Activated T-helper 2 cell treated with anti-CD3 and anti-CD28 coated beads, Interferon-gamma antibody, Interleukin-2, Interleukin-4, amounts not matched to agents 10 μg/mL and 5 μg/mL and 100 μg/mL, durations not matched to agents 14 hours and 24 hours and 36 hours (primary cell): Measurements from ENCODE around the gene CAPRIN1. TPM values are rescaled to one million over a fixed set of nuclear protein-coding genes. Genes with fewer than 3 reads are reported as not detected.
"Not testable (repeated sequence)": the region's sequence is repeated elsewhere in the genome, so short reads cannot be mapped to it uniquely, and the experiment has no call there.

Experiments used
- DNase-seq: peaks from one replicate; pipeline ENCODE4 v3.0.0; 2021; ENCODE audit warnings: low spot score
- H3K27ac Mint-ChIP-seq: one replicate; pipeline ENCODE4 v1.8.0; 2021; ENCODE audit warnings: mixed read lengths
- H3K27me3 Mint-ChIP-seq: one replicate; pipeline ENCODE4 v1.8.0; 2021; ENCODE audit warnings: low read depth, mixed read lengths
- H3K36me3 Mint-ChIP-seq: one replicate; pipeline ENCODE4 v1.8.0; 2021; ENCODE audit warnings: low read depth, mixed read lengths
- H3K4me1 Mint-ChIP-seq: one replicate; pipeline ENCODE4 v1.8.0; 2021; ENCODE audit warnings: low read depth, mixed read lengths
- H3K4me3 Mint-ChIP-seq: one replicate; pipeline ENCODE4 v1.8.0; 2021; ENCODE audit warnings: low read depth, mild to moderate bottlenecking, moderate library complexity, mixed read lengths
- H3K9me3 Mint-ChIP-seq: one replicate; pipeline ENCODE4 v1.8.0; 2021; ENCODE audit warnings: mixed read lengths
- intact Hi-C: fragments of 100-400 bp; cut with micrococcal nuclease; formaldehyde crosslinking; loops from one replicate; pipeline ENCODE4 v1.15.1; 2023
- total RNA-seq: library from RNA; stranded (reverse); gene quantifications from 2 replicates; pipeline ENCODE4 v1.2.3, GENCODE V29; 2022

Gene CAPRIN1
- total RNA-seq, 1 donor from 2014 or later: 285 TPM

- no peak for DNase-seq
- no peak overlapping the region for H3K4me3 Mint-ChIP-seq
- H3K36me3 Mint-ChIP-seq: no peaks in the 10 kb centered on the region
- H3K27me3 Mint-ChIP-seq: peaks cover 7% of the 10 kb centered on the region
- no peaks in the 10 kb centered on the region for H3K9me3 Mint-ChIP-seq
- intact Hi-C loops: no loop called here
- H3K27ac Mint-ChIP-seq: no peak overlapping the region
- no peaks in the 10 kb centered on the region for H3K4me1 Mint-ChIP-seq
Observed at GRCh38 chr11:34033399-34033798, 18.1 kb upstream of the CAPRIN1 start.

- Mint-ChIP-seq H3K9me3 (no peaks in the 10 kb centered on the region), H3K4me1 (no peaks in the 10 kb centered on the region)
Observed at GRCh38 chr11:34034053-34034452, 17.5 kb upstream of the CAPRIN1 start.

GRCh38 chr11:34036456-34036855, 15.1 kb upstream of the CAPRIN1 start:
- DNase-seq: no peak
- intact Hi-C loops: no loop called here
- Mint-ChIP-seq H3K4me3 (no peak overlapping the region), H3K27me3 (peaks cover under 1% of the 10 kb centered on the region), H3K9me3 (no peaks in the 10 kb centered on the region), H3K4me1 (no peaks in the 10 kb centered on the region), H3K36me3 (no peaks in the 10 kb centered on the region), H3K27ac (no peak overlapping the region)

More at GRCh38 chr11:34034053-34034452, 17.5 kb upstream of the CAPRIN1 start:
- H3K27me3 Mint-ChIP-seq: peaks cover 6% of the 10 kb centered on the region
- no peak overlapping the region for H3K27ac Mint-ChIP-seq
- no peak overlapping the region for H3K4me3 Mint-ChIP-seq
- no peaks in the 10 kb centered on the region for H3K36me3 Mint-ChIP-seq
- no peak for DNase-seq
- intact Hi-C loops: no loop called here

GRCh38 chr11:34037016-34037415, 14.5 kb upstream of the CAPRIN1 start:
- no peak overlapping the region for H3K27ac Mint-ChIP-seq
- H3K27me3 Mint-ChIP-seq: no peaks in the 10 kb centered on the region
- H3K4me1 Mint-ChIP-seq: no peaks in the 10 kb centered on the region
- intact Hi-C loops: no loop called here
- H3K4me3 Mint-ChIP-seq: no peak overlapping the region
- no peaks in the 10 kb centered on the region for H3K9me3 Mint-ChIP-seq
- no peak for DNase-seq
- no peaks in the 10 kb centered on the region for H3K36me3 Mint-ChIP-seq

DNA sequence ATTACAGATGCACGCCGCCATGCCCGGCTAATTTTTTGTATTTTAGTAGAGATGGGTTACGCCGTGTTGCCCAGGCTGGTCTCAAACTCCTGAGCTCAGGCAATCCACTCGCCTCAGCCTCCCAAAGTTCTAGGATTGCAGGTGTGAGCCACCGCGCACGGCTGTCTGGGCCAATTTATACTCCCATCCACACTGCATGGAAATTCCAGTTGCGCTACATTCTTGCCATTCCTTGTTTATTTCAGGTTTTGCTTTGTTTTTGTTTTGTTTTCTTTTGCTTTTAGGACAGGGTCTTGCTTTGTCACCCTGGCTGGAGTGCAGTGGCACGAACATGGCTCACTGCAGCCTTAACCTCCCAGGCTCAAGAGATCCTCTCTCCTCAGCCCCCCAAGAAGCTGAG, 11.0 kb upstream of the CAPRIN1 start:
- H3K9me3 Mint-ChIP-seq: no peaks in the 10 kb centered on the region
- H3K36me3 Mint-ChIP-seq: no peaks in the 10 kb centered on the region
- DNase-seq: no peak
- intact Hi-C loops: no loop called here
- peaks cover 6% of the 10 kb centered on the region for H3K4me1 Mint-ChIP-seq
- peaks cover 6% of the 10 kb centered on the region for H3K27me3 Mint-ChIP-seq
- no peak overlapping the region for H3K4me3 Mint-ChIP-seq
- no peak overlapping the region for H3K27ac Mint-ChIP-seq

DNA sequence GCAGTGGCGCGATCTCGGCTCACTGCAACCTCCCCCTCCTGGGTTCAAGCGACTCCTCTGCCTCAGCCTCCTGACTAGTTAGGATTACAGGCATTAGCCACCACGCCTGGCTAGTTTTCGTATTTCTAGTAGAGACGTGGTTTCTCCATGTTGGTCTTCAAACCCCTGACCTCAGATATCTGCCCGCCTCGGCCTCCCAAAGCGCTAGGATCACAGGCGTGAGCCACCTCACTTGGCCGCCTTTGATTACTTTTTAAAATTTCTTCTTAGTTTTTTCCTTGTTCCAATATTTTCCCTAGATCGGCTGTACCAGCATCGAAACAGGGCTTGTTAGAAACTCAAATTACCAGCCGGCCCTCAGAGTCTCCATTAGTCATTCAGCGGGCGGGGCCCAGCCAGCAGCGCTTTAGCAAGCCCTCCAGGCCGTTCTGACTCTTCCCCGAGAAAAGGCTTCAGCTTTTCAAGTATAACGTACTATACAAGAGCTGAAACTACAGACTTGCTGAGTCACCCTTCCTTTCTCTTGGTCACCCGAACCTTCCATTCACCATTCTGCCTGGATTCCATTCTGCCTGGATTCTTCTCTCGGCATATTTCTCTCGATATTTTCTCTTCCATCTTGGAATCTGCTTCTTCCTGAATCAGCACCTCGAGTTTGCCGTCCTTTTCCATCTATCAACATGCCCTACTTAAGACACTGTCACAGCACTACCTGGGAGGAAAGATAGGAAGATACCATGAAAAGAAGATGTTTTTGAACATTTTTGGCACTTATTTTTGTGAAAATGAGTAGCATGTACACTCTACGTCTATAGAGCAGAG, 6.7 kb upstream of the CAPRIN1 start:
- H3K4me1 Mint-ChIP-seq: peaks cover 6% of the 10 kb centered on the region
- H3K36me3 Mint-ChIP-seq: no peaks in the 10 kb centered on the region
- H3K4me3 Mint-ChIP-seq: no peak overlapping the region
- no peaks in the 10 kb centered on the region for H3K9me3 Mint-ChIP-seq
- H3K27me3 Mint-ChIP-seq: peaks cover 11% of the 10 kb centered on the region
- H3K27ac Mint-ChIP-seq: peak overlapping the region; percentile 25
- no peak for DNase-seq
- intact Hi-C loops: no loop called here

- no peak for DNase-seq
Observed at GRCh38 chr11:34049028-34049427, 2.5 kb upstream of the CAPRIN1 start.

GRCh38 chr11:34050581-34051348, 766 bp upstream of the CAPRIN1 start:
- no peak for DNase-seq
- intact Hi-C loops: loop anchor here (1.0 to 10.0 kb wide), 6 partner anchors 54 to 793 kb away; partner anchors contain the start of genes CAT, CD59, HIPK3 and NAT10
- no peaks in the 10 kb centered on the region for H3K9me3 Mint-ChIP-seq
- H3K27ac Mint-ChIP-seq: peak overlapping the region; percentile 84
- peaks cover 5% of the 10 kb centered on the region for H3K27me3 Mint-ChIP-seq
- peaks cover 14% of the 10 kb centered on the region for H3K4me1 Mint-ChIP-seq
- peak overlapping the region; percentile 80 for H3K4me3 Mint-ChIP-seq
- peaks cover 27% of the 10 kb centered on the region for H3K36me3 Mint-ChIP-seq

More at GRCh38 chr11:34049028-34049427, 2.5 kb upstream of the CAPRIN1 start:
- H3K9me3 Mint-ChIP-seq: no peaks in the 10 kb centered on the region
- peaks cover 13% of the 10 kb centered on the region for H3K36me3 Mint-ChIP-seq
- H3K27me3 Mint-ChIP-seq: peaks cover 8% of the 10 kb centered on the region
- H3K27ac Mint-ChIP-seq: no peak overlapping the region
- intact Hi-C loops: no loop called here
- no peak overlapping the region for H3K4me3 Mint-ChIP-seq
- H3K4me1 Mint-ChIP-seq: peaks cover 17% of the 10 kb centered on the region

DNA sequence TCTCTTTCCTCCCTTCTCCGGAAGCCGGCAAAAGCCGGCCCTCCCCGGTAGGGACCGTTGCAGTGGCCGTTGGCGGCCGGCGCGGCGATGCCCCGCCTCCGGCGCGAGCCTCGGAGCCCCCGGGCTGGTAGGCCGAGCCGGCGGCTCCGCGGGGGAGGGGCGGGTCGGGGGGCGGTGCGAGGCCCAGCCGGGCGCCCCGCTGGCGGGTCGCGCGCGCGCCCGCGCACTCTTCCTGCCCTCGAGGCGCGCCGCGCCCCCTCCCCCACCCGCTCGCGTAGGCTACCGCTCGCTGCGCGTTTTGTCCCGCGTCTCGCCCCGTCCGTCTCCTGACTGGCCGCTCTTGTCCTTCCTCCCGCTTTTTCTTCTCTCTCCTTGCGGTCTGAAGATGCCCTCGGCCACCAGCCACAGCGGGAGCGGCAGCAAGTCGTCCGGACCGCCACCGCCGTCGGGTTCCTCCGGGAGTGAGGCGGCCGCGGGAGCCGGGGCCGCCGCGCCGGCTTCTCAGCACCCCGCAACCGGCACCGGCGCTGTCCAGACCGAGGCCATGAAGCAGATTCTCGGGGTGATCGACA, 591 bp downstream of the CAPRIN1 start:
- peak overlapping the region; percentile 93 for H3K4me3 Mint-ChIP-seq
- H3K27ac Mint-ChIP-seq: peak overlapping the region; percentile 96
- no peaks in the 10 kb centered on the region for H3K9me3 Mint-ChIP-seq
- H3K27me3 Mint-ChIP-seq: peaks cover 3% of the 10 kb centered on the region
- peaks cover 19% of the 10 kb centered on the region for H3K4me1 Mint-ChIP-seq
- H3K36me3 Mint-ChIP-seq: peaks cover 29% of the 10 kb centered on the region
- peak; percentile 82 for DNase-seq
- intact Hi-C loops: loop anchor here (5.0 to 10.0 kb wide), 3 partner anchors 195 to 795 kb away; partner anchors contain the start of genes CD59 and HIPK3

DNA sequence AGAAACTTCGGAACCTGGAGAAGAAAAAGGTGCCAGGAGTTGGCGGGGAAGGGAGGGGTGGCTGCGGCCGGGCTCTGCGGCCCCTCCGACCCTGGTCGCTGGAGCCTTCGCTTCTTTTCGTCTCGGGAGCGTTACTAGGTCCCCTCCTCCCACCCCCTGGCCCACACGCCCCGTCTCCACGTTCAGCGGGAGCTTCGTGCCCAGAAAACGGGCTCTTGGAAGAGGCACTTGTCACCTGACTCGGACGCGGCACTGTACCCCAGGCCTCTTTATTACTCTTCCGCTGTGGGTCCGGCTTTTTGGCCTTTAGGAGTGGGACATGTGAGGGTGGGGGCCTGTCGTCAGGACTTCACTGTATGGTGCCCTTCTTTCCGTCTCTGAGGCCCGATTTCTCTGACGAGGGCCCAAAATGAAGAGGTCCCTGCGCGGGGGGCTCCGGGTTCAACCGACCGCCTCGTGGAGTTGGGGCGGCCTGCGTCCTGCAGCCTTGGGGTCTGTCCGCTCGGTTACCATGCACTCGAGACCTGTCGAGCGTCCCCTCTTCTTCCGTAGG, 1.2 kb downstream of the CAPRIN1 start:
- Mint-ChIP-seq H3K4me3 (peak overlapping the region; percentile 93), H3K36me3 (peaks cover 32% of the 10 kb centered on the region), H3K4me1 (peaks cover 21% of the 10 kb centered on the region), H3K27me3 (peaks cover 2% of the 10 kb centered on the region), H3K27ac (peak overlapping the region; percentile 96), H3K9me3 (no peaks in the 10 kb centered on the region)
- peak; percentile 18 for DNase-seq
- intact Hi-C loops: loop anchor here (1.0 to 10.0 kb wide), 4 partner anchors 195 to 795 kb away; partner anchors contain the start of genes ABTB2, CD59 and HIPK3

- peak; percentile 74 for DNase-seq
- Mint-ChIP-seq H3K4me3 (peak overlapping the region; percentile 93), H3K9me3 (no peaks in the 10 kb centered on the region), H3K27ac (peak overlapping the region; percentile 96), H3K4me1 (peaks cover 21% of the 10 kb centered on the region), H3K27me3 (peaks cover 1% of the 10 kb centered on the region), H3K36me3 (peaks cover 32% of the 10 kb centered on the region)
- intact Hi-C loops: loop anchor here (1.0 to 10.0 kb wide), 4 partner anchors 194 to 796 kb away; partner anchors contain the start of genes ABTB2, CD59 and HIPK3
Observed at GRCh38 chr11:34053161-34053686, 1.7 kb downstream of the CAPRIN1 start.

GRCh38 chr11:34054351-34054750, 2.8 kb downstream of the CAPRIN1 start:
- Mint-ChIP-seq H3K4me1 (peaks cover 30% of the 10 kb centered on the region), H3K4me3 (peak overlapping the region; percentile 93), H3K36me3 (peaks cover 42% of the 10 kb centered on the region)
- DNase-seq, H3K9me3 Mint-ChIP-seq, H3K27ac Mint-ChIP-seq, H3K27me3 Mint-ChIP-seq: not testable (repeated sequence)
- intact Hi-C loops: loop anchor here (5.0 to 10.0 kb wide), 3 partner anchors 193 to 797 kb away; partner anchors contain the start of genes CD59 and HIPK3
